IMR-90 (cell line): ENCODE data around the gene TDRD12. TPM values are rescaled to one million over a fixed set of nuclear protein-coding genes. Genes with fewer than 3 reads are reported as not detected.

Experiments
- ATAC-seq: fragments of 200-7000 bp; cut with Tn5 transposase; 2 replicates; pipeline ENCODE4 v1.9.1; 2020; ENCODE audit warnings: low read depth, mild to moderate bottlenecking, moderate library complexity
- BruUV-seq: library from RNA; stranded (reverse); fragments of 400-500 nt; replicated peaks from 2 replicates; lab custom pipeline; 2021; lab: Mats Ljungman, UMichigan
- CTCF ChIA-PET: fragments of 300-600 bp; formaldehyde crosslinking; extraction: SDS; loops from one replicate; lab custom pipeline; 2021; ENCODE audit warnings: antibody characterized with exemption; lab: Yijun Ruan, JAX
- POLR2A ChIA-PET: fragments of 300-600 bp; sonication (Branson Sonifier 250); formaldehyde crosslinking; loops from one replicate; lab custom pipeline; 2022; ENCODE audit warnings: antibody characterized with exemption; ENCODE audit not compliant: unreplicated experiment; lab: Charles Lee
- DNase-seq: peaks from one replicate; pipeline ENCODE4 v3.0.0; 2013
- H2AFZ ChIP-seq: replicated peaks from 2 replicates; pipeline ENCODE3; 2013; ENCODE audit warnings: low read length, mild to moderate bottlenecking; ENCODE audit not compliant: poor library complexity
- H2AK5ac ChIP-seq: 2 replicates; pipeline ENCODE4 v1.6.1; 2013; ENCODE audit warnings: low read depth, low read length, inconsistent platforms
- H2AK9ac ChIP-seq: replicated peaks from 2 replicates; pipeline ENCODE3; 2013; ENCODE audit warnings: mild to moderate bottlenecking, low read depth, low read length, moderate library complexity; ENCODE audit not compliant: poor library complexity
- H2BK120ac ChIP-seq: 2 replicates; pipeline ENCODE4 v1.6.1; 2013; ENCODE audit warnings: low read depth, low read length, inconsistent platforms
- H2BK15ac ChIP-seq: 3 replicates; pipeline ENCODE4 v1.6.1; 2013; ENCODE audit warnings: low read depth, low read length, inconsistent platforms
- H2BK20ac ChIP-seq: 2 replicates; pipeline ENCODE4 v1.6.1; 2013; ENCODE audit warnings: low read depth, mild to moderate bottlenecking, inconsistent platforms, low read length, moderate library complexity
- H2BK5ac ChIP-seq: 2 replicates; pipeline ENCODE4 v1.6.1; 2013; ENCODE audit warnings: mild to moderate bottlenecking, low read depth, low read length, inconsistent platforms; ENCODE audit not compliant: poor library complexity, severe bottlenecking
- H3K14ac ChIP-seq: replicated peaks from 2 replicates; pipeline ENCODE4 v1.6.1; 2013; ENCODE audit warnings: low read depth, low read length, inconsistent platforms
- H3K18ac ChIP-seq: 2 replicates; pipeline ENCODE4 v1.6.1; 2013; ENCODE audit warnings: low read depth, low read length, control low read depth
- H3K23ac ChIP-seq: 2 replicates; pipeline ENCODE4 v1.6.1; 2013; ENCODE audit warnings: low read depth, low read length, inconsistent platforms
- H3K27ac ChIP-seq: 2 replicates; pipeline ENCODE4 v1.5.1; 2013; ENCODE audit warnings: mild to moderate bottlenecking, control low read depth, low read length; ENCODE audit not compliant: insufficient read depth
- H3K27me3 ChIP-seq: 2 replicates; pipeline ENCODE4 v1.6.1; 2013; ENCODE audit warnings: low read length; ENCODE audit not compliant: control insufficient read depth, insufficient read depth
- H3K36me3 ChIP-seq: 2 replicates; pipeline ENCODE4 v1.6.1; 2013; ENCODE audit warnings: low read length, mixed read lengths; ENCODE audit not compliant: control insufficient read depth, insufficient read depth
- H3K4ac ChIP-seq: 2 replicates; pipeline ENCODE4 v1.6.1; 2013; ENCODE audit warnings: low read depth, low read length, inconsistent platforms
- H3K4me1 ChIP-seq: 2 replicates; pipeline ENCODE4 v1.6.1; 2013; ENCODE audit warnings: low read length, mixed read lengths; ENCODE audit not compliant: control insufficient read depth, insufficient read depth
- H3K4me2 ChIP-seq: 2 replicates; pipeline ENCODE4 v1.6.1; 2013; ENCODE audit warnings: low read depth, mild to moderate bottlenecking, control low read depth, low read length, moderate library complexity
- H3K4me3 ChIP-seq: 2 replicates; pipeline ENCODE4 v1.5.1; 2013; ENCODE audit warnings: low read depth, mild to moderate bottlenecking, control low read depth, low read length, moderate library complexity; ENCODE audit not compliant: insufficient read depth
- H3K56ac ChIP-seq: 2 replicates; pipeline ENCODE4 v1.6.1; 2013; ENCODE audit warnings: low read length, inconsistent platforms; ENCODE audit not compliant: insufficient read depth; ENCODE audit errors: extremely low read depth
- H3K79me1 ChIP-seq, 2 experiments: 2 replicates each; pipeline ENCODE4 v1.6.1; 2013; ENCODE audit warnings: low read length in 2 of 2, inconsistent platforms in 1 of 2, low read depth in 1 of 2
- H3K9ac ChIP-seq: 2 replicates; pipeline ENCODE4 v1.6.1; 2013; ENCODE audit warnings: low read depth, low read length, control low read depth
- H3K9me1 ChIP-seq: 2 replicates; pipeline ENCODE4 v1.6.1; 2013; ENCODE audit warnings: low read length, inconsistent platforms; ENCODE audit not compliant: insufficient read depth
- H3K9me3 ChIP-seq: 2 replicates; pipeline ENCODE4 v1.6.1; 2013; ENCODE audit warnings: low read length; ENCODE audit not compliant: control insufficient read depth, insufficient read depth
- H4K20me1 ChIP-seq: 2 replicates; pipeline ENCODE4 v1.6.1; 2013; ENCODE audit warnings: low read length, inconsistent platforms; ENCODE audit not compliant: insufficient read depth
- H4K5ac ChIP-seq: 2 replicates; pipeline ENCODE4 v1.6.1; 2013; ENCODE audit warnings: mild to moderate bottlenecking, low read depth, low read length, control low read depth
- H4K8ac ChIP-seq, 2 experiments: 2 replicates each; pipeline ENCODE4 v1.6.1; 2013; ENCODE audit warnings: low read depth in 2 of 2, low read length in 2 of 2, control low read depth in 1 of 2, inconsistent platforms in 1 of 2
- H4K91ac ChIP-seq: 2 replicates; pipeline ENCODE4 v1.6.1; 2013; ENCODE audit warnings: low read depth, low read length, inconsistent platforms; ENCODE audit not compliant: insufficient read depth
- CEBPB ChIP-seq: IDR thresholded peaks from 2 replicates; pipeline ENCODE4 v1.6.1; 2012; ENCODE audit warnings: low read depth, low read length, improper control_type of control experiment
- MAFK ChIP-seq: IDR thresholded peaks from 2 replicates; pipeline ENCODE4 v1.6.1; 2012; ENCODE audit warnings: low read depth, low read length, improper control_type of control experiment
- MAZ ChIP-seq: IDR thresholded peaks from 2 replicates; pipeline ENCODE4 v1.6.1; 2012; ENCODE audit warnings: low read depth, mild to moderate bottlenecking, low read length, improper control_type of control experiment, moderate library complexity, borderline replicate concordance
- RFX5 ChIP-seq: IDR thresholded peaks from 2 replicates; pipeline ENCODE4 v1.8.0; 2012; ENCODE audit warnings: low read depth, mild to moderate bottlenecking, low read length, moderate library complexity
- SMC3 ChIP-seq: fragments of 150-350 bp; IDR thresholded peaks from 2 replicates; pipeline ENCODE4 v1.6.1; 2016; ENCODE audit warnings: low read depth, mild to moderate bottlenecking, antibody characterized with exemption, low read length, moderate library complexity
- WGBS, 2 experiments: methylation state at CpG; one replicate each; pipeline versions ENCODE4 v1.1.5 to v1.1.7; 2013; ENCODE audit warnings: missing lambda C conversion rate in 2 of 2; ENCODE audit not compliant: insufficient read length in 1 of 2; ENCODE audit errors: extremely low coverage in 2 of 2; 5-methylcytosine and 5-hydroxymethylcytosine counted together
- dilution Hi-C: fragments of 300-500 bp; cut with HindIII; formaldehyde crosslinking; loops from one replicate; pipeline ENCODE4 v1.14.3; 2018; ENCODE audit warnings: low sequenced_read_pairs; ENCODE audit not compliant: unreplicated experiment
- in situ Hi-C: fragments of 300-500 bp; cut with MboI; formaldehyde crosslinking; loops from 3 replicates; pipeline ENCODE4 v1.14.3; 2019; ENCODE audit warnings: low sequenced_read_pairs, inconsistent platforms, mixed read lengths
- intact Hi-C: fragments of 100-400 bp; cut with micrococcal nuclease; formaldehyde crosslinking; loops from 2 replicates; pipeline ENCODE4 v1.10.0; 2022
- polyA plus RNA-seq, 3 experiments: library from polyadenylated mRNA; depleted of rRNA; stranded (reverse); fragments of >200 nt; gene quantifications; 2 replicates each; pipeline ENCODE4 v1.2.3, GENCODE V29; 2012; ENCODE audit warnings: low replicate concordance in 1 of 3
- total RNA-seq: library from RNA; depleted of rRNA; stranded (reverse); fragments of >200 nt; gene quantifications from 2 replicates; pipeline ENCODE4 v1.2.3, GENCODE V29; 2012

The TDRD12 gene
- total and polyA plus RNA-seq, 2 of the 4 experiments (the other 2 are of a cell fraction): under 0.01 to 0.07 TPM

DNA sequence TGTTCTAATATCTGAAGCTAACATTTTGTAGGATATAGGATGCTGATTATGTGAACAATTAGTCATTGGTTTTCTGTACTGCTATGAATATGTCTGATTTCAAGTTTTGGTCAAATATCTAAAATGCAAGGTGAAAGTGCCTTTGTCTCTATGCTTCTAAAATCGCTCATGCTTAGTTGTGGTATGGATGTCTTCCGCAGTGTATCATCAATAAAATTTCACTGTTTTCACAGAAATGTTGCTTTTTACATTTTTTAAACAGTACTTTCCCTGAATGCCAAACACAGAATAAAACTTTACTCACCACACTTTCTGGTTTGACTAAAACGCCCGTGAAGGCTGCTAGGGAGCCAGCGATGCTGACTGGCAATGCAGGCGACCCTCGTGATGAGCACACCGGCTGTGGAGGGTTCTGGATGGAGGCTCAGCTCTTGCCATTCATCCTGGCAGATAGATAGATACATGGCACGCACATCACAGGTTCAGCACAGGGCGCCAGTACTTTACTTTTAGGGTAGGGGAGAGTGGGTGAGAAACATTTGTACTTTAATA lies 109.9 kb downstream of the TDRD12 start:
- Histone ChIP-seq H2BK120ac (no peak overlapping the region), H3K23ac (no peak overlapping the region), H3K36me3 (no peaks in the 10 kb centered on the region), H4K8ac (no peak overlapping the region), H2BK15ac (no peak overlapping the region), H3K27ac (no peak overlapping the region), H2BK20ac (no peak overlapping the region), H3K14ac (no peak overlapping the region), H3K4ac (no peak overlapping the region), H3K9me1 (no peaks in the 10 kb centered on the region), H3K4me1 (no peaks in the 10 kb centered on the region), H3K18ac (no peak overlapping the region), H2AFZ (no peak overlapping the region), H3K9ac (no peak overlapping the region), H3K4me3 (no peak overlapping the region), H2AK5ac (no peak overlapping the region), H3K79me1 (no peaks in the 10 kb centered on the region), H4K5ac (no peak overlapping the region), H3K27me3 (peaks cover 8% of the 10 kb centered on the region), H4K20me1 (no peaks in the 10 kb centered on the region), H2AK9ac (no peak overlapping the region), H3K9me3 (no peaks in the 10 kb centered on the region), H2BK5ac (no peak overlapping the region), H3K4me2 (no peak overlapping the region), H3K56ac (no peak overlapping the region), H4K91ac (no peak overlapping the region)
- TF ChIP-seq CEBPB (no peak), MAFK (no peak), RFX5 (no peak), SMC3 (no peak), MAZ (no peak)
- dilution Hi-C loops: no loop called here
- no TSS peak for BruUV-seq
- intact Hi-C loops: no loop called here
- in situ Hi-C loops: no loop called here
- ChIA-PET CTCF (no interaction called here), POLR2A (no interaction called here)
- ATAC-seq: no peak
- WGBS, 2 experiments: 80% methylated on average over 2 of the region's 10 CpGs; no CpG with 5 or more reads in 1 of the 2 experiments
- no peak for DNase-seq
